ENCODE measurements around the gene ERRFI1. TPM values are rescaled to one million over a fixed set of nuclear protein-coding genes. Genes with fewer than 3 reads are reported as not detected.

The ERRFI1 gene
- total and polyA plus RNA-seq, 10 of the 15 experiments (the other 5 are each of a cell fraction or from before 2014, with no cell fraction given), result 0.90 to 6.5 (median 3.1) TPM

DNA sequence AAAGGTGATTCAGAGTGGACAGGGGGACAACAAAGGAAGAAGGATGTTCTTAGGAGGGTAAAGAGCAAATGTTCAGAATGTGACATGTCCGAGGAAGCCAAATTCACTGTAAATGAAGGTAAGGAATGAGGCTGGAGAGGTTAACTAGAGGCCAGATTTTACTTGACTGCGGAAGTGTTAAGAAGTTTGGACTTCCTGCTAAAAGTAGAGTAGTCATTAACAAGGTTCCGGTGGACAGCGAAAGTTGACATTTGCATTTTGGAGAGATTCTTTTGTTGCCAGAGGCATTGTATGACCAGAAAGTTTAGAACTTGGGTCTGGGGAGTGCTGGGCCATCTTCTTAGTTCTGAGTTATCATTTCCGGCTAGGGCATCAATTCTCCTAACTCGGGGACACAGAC is 7.2 kb upstream of the ERRFI1 start:
- FAIRE-seq, result no peak
- intact Hi-C loops (cut with micrococcal nuclease; ENCODE audit: unreplicated experiment), result no loop called here
- no peaks in the 10 kb centered on the region for H3K36me3 ChIP-seq (ENCODE audit: control insufficient read depth in 2 of 2, insufficient read depth in 2 of 2, low read length in 1 of 2)
- no peak overlapping the region for H2AFZ ChIP-seq (ENCODE audit: control insufficient read depth, low read depth, low read length)
- no peaks in the 10 kb centered on the region for H3K79me2 ChIP-seq (ENCODE audit: control insufficient read depth, insufficient read depth, low read length)
- WGBS (ENCODE audit: insufficient coverage, insufficient replicate concordance, low lambda C conversion rate, missing lambda C conversion rate), result 78% methylated on average over 6 of the region's 6 CpGs
- H3K27me3 ChIP-seq (replicated peaks in 1 of 2; ENCODE audit: control insufficient read depth in 2 of 2, insufficient read depth in 2 of 2, low read length in 1 of 2), result no peaks in the 10 kb centered on the region
- H3K9ac ChIP-seq (ENCODE audit: control insufficient read depth, insufficient read depth, low read length), result no peak overlapping the region
- POLR2A ChIA-PET, result no interaction called here
- H3K4me3 ChIP-seq, result no peak overlapping the region
- CTCF ChIA-PET, result interaction anchor here (0.7 to 4.4 kb wide), 7 partner anchors 9 to 281 kb away, joined by 3 to 51 read pairs (median 5); no protein-coding TSS in a partner anchor
- H4K20me1 ChIP-seq (ENCODE audit: control insufficient read depth, insufficient read depth), result no peaks in the 10 kb centered on the region
- SMC1A ChIA-PET (ENCODE audit: uncharacterized antibody, unreplicated experiment), result interaction anchor here (0.6 to 2.0 kb wide), 4 partner anchors 16 to 281 kb away, joined by 3 to 7 read pairs (median 3); no protein-coding TSS in a partner anchor
- BruUV-seq (replicated peaks), result no TSS peak
- RAD21 ChIA-PET (ENCODE audit: unreplicated experiment), result interaction anchor here (3.5 kb wide), 1 partner anchor 282 kb away, joined by 21 read pairs; no protein-coding TSS in a partner anchor
- in situ Hi-C loops (cut with MboI), result no loop called here
- no peak for ATAC-seq
- H3K4me1 ChIP-seq (ENCODE audit: control insufficient read depth, insufficient read depth, low read length), result no peaks in the 10 kb centered on the region
- DNase-seq (ENCODE audit: low read depth, low spot score), result no peak
- H3K27ac ChIP-seq (ENCODE audit: control insufficient read depth, insufficient read depth), result no peak overlapping the region
- no peak overlapping the region for H3K4me2 ChIP-seq (ENCODE audit: control insufficient read depth, insufficient read depth)
- TF ChIP-seq, protein P1, sequence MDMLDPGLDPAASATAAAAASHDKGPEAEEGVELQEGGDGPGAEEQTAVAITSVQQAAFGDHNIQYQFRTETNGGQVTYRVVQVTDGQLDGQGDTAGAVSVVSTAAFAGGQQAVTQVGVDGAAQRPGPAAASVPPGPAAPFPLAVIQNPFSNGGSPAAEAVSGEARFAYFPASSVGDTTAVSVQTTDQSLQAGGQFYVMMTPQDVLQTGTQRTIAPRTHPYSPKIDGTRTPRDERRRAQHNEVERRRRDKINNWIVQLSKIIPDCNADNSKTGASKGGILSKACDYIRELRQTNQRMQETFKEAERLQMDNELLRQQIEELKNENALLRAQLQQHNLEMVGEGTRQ (IDR thresholded peaks at IDR 0.05; ENCODE audit: borderline replicate concordance, low read depth, low read length), result no peak
- TF ChIP-seq TARDBP (IDR thresholded peaks at IDR 0.05; ENCODE audit: borderline replicate concordance) (no peak), HDGF (IDR thresholded peaks at IDR 0.05) (no peak), ASH2L (IDR thresholded peaks at IDR 0.05; ENCODE audit: borderline replicate concordance, low read depth) (no peak), SUZ12 (IDR thresholded peaks at IDR 0.05; ENCODE audit: unreplicated experiment) (no peak)
- H3K9me3 ChIP-seq (replicated peaks; ENCODE audit: control insufficient read depth, insufficient read depth, low read length), result no peaks in the 10 kb centered on the region

DNA sequence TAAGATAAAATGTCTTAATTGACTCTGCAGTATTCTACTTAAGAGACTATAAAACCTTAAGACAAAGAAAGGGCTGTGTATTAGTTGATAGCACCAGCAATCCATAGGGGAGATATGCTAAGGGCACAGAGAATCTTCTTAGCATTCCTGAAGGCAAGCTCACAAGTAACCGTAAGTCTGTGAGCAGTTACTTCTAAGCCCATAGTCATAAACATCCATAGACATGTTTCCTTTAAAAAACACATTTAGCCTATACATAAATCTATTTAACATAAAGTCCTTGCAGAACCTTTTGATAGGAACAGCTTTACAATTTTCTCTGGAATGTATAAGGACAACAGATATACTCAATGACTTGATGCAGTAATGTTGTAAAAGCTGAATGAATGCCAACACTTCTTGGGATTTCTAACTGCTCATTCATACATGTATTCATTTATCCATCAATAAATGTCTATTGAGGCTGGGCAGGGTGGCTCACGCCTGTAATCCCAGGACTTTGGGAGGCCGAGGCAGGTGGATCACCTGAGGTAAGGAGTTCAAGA is 6.3 kb upstream of the ERRFI1 start:
- FAIRE-seq, result no peak
- RAD21 ChIA-PET (ENCODE audit: unreplicated experiment), result interaction anchor here (0.6 to 3.5 kb wide), 3 partner anchors 90 to 315 kb away, joined by 3 to 21 read pairs (median 3); no protein-coding TSS in a partner anchor
- no peaks in the 10 kb centered on the region for H3K4me1 ChIP-seq (ENCODE audit: control insufficient read depth, insufficient read depth, low read length)
- H3K4me2 ChIP-seq (ENCODE audit: control insufficient read depth, insufficient read depth), result no peak overlapping the region
- 22% methylated on average over 3 of the region's 3 CpGs for WGBS (ENCODE audit: insufficient coverage, insufficient replicate concordance, low lambda C conversion rate, missing lambda C conversion rate)
- POLR2A ChIA-PET, result no interaction called here
- DNase-seq (ENCODE audit: low read depth, low spot score), result no peak
- H3K36me3 ChIP-seq (ENCODE audit: control insufficient read depth in 2 of 2, insufficient read depth in 2 of 2, low read length in 1 of 2), result no peaks in the 10 kb centered on the region
- H3K27me3 ChIP-seq (replicated peaks in 1 of 2; ENCODE audit: control insufficient read depth in 2 of 2, insufficient read depth in 2 of 2, low read length in 1 of 2), result no peaks in the 10 kb centered on the region
- no peaks in the 10 kb centered on the region for H3K9me3 ChIP-seq (replicated peaks; ENCODE audit: control insufficient read depth, insufficient read depth, low read length)
- CTCF ChIA-PET, result interaction anchor here (0.6 to 4.4 kb wide), 11 partner anchors 10 to 318 kb away, joined by 3 to 51 read pairs (median 7); no protein-coding TSS in a partner anchor
- no peak overlapping the region for H3K27ac ChIP-seq (ENCODE audit: control insufficient read depth, insufficient read depth)
- H3K4me3 ChIP-seq, result no peak overlapping the region
- intact Hi-C loops (cut with micrococcal nuclease; ENCODE audit: unreplicated experiment), result no loop called here
- no peaks in the 10 kb centered on the region for H3K79me2 ChIP-seq (ENCODE audit: control insufficient read depth, insufficient read depth, low read length)
- no peaks in the 10 kb centered on the region for H4K20me1 ChIP-seq (ENCODE audit: control insufficient read depth, insufficient read depth)
- H2AFZ ChIP-seq (ENCODE audit: control insufficient read depth, low read depth, low read length), result no peak overlapping the region
- in situ Hi-C loops (cut with MboI), result no loop called here
- BruUV-seq (replicated peaks), result no TSS peak
- SMC1A ChIA-PET (ENCODE audit: uncharacterized antibody, unreplicated experiment), result interaction anchor here (1.0 to 3.4 kb wide), 6 partner anchors 65 to 283 kb away, joined by 3 to 37 read pairs (median 4); no protein-coding TSS in a partner anchor
- no peak for ATAC-seq
- no peak overlapping the region for H3K9ac ChIP-seq (ENCODE audit: control insufficient read depth, insufficient read depth, low read length)
- TF ChIP-seq, protein P2, sequence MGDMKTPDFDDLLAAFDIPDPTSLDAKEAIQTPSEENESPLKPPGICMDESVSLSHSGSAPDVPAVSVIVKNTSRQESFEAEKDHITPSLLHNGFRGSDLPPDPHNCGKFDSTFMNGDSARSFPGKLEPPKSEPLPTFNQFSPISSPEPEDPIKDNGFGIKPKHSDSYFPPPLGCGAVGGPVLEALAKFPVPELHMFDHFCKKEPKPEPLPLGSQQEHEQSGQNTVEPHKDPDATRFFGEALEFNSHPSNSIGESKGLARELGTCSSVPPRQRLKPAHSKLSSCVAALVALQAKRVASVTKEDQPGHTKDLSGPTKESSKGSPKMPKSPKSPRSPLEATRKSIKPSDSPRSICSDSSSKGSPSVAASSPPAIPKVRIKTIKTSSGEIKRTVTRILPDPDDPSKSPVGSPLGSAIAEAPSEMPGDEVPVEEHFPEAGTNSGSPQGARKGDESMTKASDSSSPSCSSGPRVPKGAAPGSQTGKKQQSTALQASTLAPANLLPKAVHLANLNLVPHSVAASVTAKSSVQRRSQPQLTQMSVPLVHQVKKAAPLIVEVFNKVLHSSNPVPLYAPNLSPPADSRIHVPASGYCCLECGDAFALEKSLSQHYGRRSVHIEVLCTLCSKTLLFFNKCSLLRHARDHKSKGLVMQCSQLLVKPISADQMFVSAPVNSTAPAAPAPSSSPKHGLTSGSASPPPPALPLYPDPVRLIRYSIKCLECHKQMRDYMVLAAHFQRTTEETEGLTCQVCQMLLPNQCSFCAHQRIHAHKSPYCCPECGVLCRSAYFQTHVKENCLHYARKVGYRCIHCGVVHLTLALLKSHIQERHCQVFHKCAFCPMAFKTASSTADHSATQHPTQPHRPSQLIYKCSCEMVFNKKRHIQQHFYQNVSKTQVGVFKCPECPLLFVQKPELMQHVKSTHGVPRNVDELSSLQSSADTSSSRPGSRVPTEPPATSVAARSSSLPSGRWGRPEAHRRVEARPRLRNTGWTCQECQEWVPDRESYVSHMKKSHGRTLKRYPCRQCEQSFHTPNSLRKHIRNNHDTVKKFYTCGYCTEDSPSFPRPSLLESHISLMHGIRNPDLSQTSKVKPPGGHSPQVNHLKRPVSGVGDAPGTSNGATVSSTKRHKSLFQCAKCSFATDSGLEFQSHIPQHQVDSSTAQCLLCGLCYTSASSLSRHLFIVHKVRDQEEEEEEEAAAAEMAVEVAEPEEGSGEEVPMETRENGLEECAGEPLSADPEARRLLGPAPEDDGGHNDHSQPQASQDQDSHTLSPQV (IDR thresholded peaks at IDR 0.05), result no peak
- no peak for TF ChIP-seq ZZZ3 (IDR thresholded peaks at IDR 0.05; ENCODE audit: control insufficient read depth, insufficient read length, low read depth)
- no peak for TF ChIP-seq NBN (IDR thresholded peaks at IDR 0.05)
- TF ChIP-seq SPI1 (IDR thresholded peaks at IDR 0.05; ENCODE audit: borderline replicate concordance, insufficient read depth, low read depth, low read length), result no peak
- no peak for TF ChIP-seq STAT3 (IDR thresholded peaks at IDR 0.05; ENCODE audit: low read depth, low read length)

All from GM12878 (cell line).